NCI-H1105 treated with DMSO at 0.1 percent for 48 hours (cell line): ENCODE data around the gene PAK4.
"Not testable (repeated sequence)": the region's sequence is repeated elsewhere in the genome, so short reads cannot be mapped to it uniquely, and the experiment has no call there.

Experiments
- DNase-seq: peaks from one replicate; lab custom pipeline; 2025; lab: John Stamatoyannopoulos, UW

Gene PAK4

DNA sequence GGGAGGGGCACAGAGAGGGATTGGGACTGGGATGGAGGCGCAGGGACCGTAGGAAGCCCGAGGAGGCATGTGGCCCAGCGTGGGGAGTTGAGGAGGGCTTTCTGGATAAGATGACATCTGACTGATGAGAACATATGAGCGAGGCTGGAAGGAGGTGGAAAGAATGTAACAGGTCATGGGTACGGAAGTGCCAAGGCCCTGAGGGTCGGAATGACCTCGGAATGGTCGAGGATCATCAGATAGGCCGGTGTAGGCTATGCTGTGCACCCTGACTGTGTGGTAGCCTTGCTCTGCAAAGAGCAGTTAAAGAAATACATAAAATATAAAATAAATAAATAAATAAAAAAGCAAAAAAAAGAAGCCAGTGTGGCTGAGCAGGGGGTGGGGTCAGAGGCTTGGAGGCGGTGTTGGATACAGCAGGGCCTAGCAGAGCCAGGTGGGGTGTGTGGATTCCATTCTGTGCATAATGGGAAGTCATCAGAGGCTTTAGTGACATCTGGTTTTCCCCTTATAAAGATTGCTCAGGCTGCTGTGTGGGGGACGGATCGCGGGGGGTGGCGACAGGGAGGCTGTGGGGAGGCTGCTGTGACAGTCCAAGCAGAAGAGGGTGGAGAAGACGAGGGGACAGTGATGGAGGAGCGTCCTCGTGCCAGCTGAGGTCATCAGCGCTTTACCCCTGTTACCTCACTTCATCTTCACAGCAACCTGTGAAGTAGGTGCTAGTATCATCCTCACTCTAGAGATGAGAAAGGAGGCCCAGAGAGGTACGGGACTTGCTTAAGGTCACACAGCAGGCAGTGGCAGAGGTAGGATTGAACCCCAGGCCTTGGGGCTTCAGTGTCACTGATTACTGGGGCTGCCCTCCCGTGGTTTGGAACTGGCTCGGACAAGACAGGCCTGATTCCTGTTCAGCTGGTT lies 5.0 kb downstream of the PAK4 start:
- no peak for DNase-seq

- no peak for DNase-seq
These were observed 5.7 kb downstream of the PAK4 start for GRCh38 chr19:39131255-39131755.

DNA sequence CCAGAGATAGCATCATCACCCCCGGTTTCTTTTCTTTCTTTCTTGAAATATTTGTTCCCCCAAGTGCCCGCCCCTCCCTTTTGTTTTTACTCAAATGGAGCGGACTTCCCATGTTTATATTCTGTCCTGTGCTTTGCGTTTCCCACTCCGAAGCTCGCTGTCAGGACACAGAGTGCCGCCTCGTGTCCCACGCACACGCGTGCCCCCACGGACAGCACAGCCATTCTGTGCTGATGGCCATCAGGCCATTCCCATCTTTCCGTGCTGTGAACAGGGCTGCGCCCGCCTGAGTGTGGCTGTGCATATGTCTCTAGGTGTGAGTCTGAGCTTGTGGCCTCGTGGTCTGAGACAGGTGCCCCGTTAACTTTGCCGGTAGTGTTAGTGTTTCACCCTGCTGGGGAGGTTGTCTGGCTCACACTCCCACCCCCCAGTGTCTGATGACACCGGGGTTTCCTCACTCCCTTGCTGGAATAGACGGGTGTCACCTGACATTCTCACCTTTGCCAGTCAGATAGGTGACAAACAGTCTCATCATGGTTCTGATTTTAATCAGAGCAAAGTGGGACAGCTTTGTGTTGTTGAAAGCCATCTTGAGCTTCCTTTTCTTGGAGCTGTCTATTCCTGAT lies 6.9 kb downstream of the PAK4 start:
- no peak for DNase-seq

- no peak for DNase-seq
These were observed 8.1 kb downstream of the PAK4 start for GRCh38 chr19:39133431-39134270.

DNA sequence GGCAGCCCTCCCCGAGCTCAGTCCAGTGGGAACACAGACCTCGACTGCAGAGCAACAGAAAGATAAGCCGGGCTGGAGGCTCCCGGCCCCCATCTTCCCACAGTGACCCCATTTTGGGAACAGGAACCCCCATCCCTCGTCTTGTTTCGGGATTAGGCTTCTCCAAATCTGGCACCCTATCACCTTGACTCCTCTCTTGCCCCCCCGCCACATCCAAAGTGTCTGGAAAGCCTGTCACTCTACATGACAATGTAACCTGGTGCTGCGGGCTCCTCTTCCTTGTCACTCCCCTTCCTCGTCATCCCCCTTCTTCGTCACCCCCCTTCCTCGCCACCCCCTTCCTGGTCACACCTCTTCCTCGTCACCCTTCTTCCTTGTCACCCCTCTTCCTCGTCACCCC lies 10.1 kb downstream of the PAK4 start:
- no peak for DNase-seq

GRCh38 chr19:39136225-39136940 lies 10.8 kb downstream of the PAK4 start:
- DNase-seq = no peak

DNA sequence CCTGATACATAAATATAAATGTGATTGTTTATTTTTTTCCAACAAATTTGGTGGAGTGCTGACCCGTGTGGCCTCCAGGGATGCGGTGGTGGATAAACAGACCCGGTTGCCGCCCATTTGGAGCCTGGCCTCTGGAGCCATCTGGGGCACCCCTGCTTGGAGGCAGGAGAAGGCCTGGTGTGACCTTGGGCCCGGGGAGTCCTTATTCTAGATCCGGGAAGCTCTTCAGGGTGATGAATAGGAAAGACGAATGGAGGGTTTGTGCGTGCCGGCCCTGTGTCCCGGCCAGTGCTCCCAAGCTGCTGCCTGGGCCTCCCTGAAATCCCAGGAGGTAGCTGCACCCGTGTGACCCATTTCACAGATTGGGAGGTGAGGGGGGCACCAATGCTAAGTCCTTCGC lies 11.5 kb downstream of the PAK4 start:
- no peak for DNase-seq

- peak; percentile 80 for DNase-seq
These were observed 12.9 kb downstream of the PAK4 start for GRCh38 chr19:39138221-39139211.

GRCh38 chr19:39139305-39139874 lies 13.8 kb downstream of the PAK4 start:
- DNase-seq = no peak

- no peak for DNase-seq
These were observed 14.4 kb downstream of the PAK4 start for GRCh38 chr19:39139971-39140453.

DNA sequence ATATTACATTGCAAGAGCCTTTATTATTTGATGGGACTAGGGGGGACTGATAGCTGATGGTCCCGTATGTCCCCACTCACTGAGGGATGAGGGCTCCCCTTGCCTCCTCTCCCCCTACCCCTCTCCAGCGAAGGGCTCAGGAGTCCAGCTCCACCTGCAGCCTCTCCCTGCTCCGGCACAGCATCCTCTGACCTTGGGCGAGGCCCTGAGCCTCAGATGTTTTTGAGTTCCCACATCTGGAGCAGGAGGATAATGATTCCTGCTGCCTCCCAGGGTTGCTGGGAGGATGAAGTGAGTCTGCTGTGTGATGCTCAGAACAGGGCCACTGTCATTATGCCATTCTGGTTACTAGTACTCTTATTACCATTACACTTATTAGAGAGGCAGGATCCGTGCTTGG lies 15.0 kb downstream of the PAK4 start:
- no peak for DNase-seq

- DNase-seq = no peak
These were observed 16.3 kb downstream of the PAK4 start for GRCh38 chr19:39141929-39142328.

DNA sequence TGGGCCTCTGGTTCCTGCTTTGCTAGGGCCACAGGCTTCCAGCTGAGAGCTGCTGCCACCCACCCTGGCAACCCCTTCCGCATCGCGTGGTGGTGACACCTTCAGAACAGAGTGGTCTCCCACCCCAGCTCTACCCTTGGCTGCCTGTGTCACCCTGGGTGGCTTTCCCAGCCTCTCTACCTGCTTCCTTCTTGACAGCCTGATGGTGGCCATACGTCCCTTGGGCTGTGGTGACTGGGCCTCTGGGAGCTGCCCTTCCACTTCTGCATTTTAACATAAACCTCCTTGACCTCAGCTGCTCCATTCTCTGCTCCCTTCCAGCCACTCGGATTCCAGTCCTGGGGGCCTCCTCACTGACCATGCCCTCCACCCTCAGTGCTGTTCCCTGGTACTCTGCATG lies 17.0 kb downstream of the PAK4 start:
- no peak for DNase-seq

- not testable (repeated sequence) for DNase-seq
These were observed 18.2 kb downstream of the PAK4 start for GRCh38 chr19:39143757-39144289.

- no peak for DNase-seq
These were observed 18.9 kb downstream of the PAK4 start for GRCh38 chr19:39144290-39145071.

DNA sequence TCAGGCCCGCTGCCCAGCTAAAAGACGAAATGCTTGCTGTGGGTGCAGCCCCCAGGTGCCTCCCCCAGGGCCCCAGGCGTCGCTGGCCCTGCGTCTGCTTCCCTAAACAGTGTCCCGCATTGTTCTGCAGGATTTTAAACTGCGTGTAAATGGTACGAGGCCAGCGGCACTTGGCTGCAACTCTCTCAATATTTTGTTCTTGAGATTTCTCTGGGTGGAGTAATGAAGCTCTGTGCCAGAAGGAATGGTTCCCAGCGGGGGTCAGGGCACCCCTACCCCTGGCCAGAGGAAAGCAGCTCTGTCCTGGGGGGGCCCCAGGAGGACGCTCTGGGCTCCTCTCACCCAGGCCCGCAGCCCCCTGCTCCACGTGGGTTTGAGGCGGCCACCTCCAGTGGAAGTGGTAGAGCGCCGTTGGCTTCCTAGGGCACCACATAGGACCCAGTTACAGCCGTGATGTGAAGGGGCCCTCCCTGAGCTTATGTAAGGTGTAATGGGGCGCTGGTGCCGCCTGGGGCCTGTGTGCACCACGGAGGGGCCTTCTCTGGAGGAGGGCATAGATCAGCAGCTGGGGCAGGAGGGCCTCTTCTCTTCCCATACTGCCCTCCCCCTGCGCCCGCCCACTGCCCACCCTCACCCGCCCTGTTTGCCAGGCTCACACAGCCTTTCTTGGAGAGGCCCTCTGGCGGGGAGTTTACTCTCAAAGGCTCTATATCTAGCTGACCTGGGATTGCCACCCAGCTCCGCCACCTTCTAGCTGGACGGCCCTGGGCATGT lies 19.8 kb downstream of the PAK4 start:
- DNase-seq = no peak

DNA sequence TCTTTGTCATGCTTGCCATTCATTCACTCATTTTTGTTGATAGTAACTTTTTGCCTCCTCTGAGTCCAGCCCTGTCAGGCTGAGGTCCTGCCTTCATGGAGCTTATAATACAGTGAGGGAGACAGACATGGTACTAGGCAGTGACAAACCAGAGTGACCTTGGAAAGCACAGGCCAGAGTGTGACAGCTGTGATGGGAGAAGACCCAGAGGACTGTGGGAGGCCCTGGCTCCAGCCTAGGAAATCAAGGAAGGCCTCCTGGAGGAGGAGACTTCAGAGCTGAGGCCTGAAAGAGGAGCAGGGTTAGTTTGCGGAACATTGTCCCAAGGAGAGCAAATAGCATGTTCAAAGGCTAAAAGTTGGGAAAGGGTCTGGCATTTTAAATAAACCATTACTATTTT lies 20.5 kb downstream of the PAK4 start:
- DNase-seq = no peak
